Measurements from ENCODE around the gene KCNH1.

DNA sequence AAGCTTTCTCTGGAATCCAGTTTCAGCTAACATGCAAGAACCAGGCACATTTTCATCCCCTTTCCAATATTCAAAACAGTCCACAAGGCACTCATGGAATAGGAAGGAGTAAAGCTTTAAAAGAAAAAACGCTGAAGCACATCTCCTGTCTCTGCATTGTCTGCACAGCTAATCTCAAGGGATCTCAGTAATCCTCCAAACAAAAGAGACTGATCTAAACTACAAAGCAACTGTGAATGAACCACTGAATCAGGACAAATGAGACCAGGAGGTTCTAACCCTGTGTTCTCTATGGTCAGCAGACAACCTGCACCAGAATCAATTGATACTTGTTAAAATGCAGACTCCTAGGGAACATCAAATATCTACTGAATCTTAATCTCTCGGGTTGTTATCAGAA lies 406.2 kb downstream of the KCNH1 start:
- no peak for TF ChIP-seq GATA3 (IDR thresholded peaks at IDR 0.05; ENCODE audit: low read depth, low read length)
- no peak for TF ChIP-seq GATA2 (IDR thresholded peaks at IDR 0.05; ENCODE audit: low read depth, low read length)
